B cell (primary cell): ENCODE measurements around the gene GABRR2.

Source experiments
- CTCF ChIP-seq: fragments of 200-600 bp; IDR thresholded peaks from one replicate; pipeline ENCODE4 v1.8.0; 2022; ENCODE audit warnings: antibody characterized with exemption, mild to moderate bottlenecking
- EZH2 ChIP-seq: IDR thresholded peaks from 2 replicates; pipeline ENCODE4 v1.6.1; 2012; ENCODE audit warnings: borderline replicate concordance, low read depth, mild to moderate bottlenecking, moderate library complexity, low read length; ENCODE audit not compliant: insufficient read depth, poor library complexity, severe bottlenecking

GRCh38 chr6:89352278-89353117, 37.4 kb upstream of the GABRR2 start, which contains the start of gene UBE2J1:
- TF ChIP-seq CTCF (no peak), EZH2 (no peak)
